ENCODE results near the gene ASB18. TPM values are rescaled to one million over a fixed set of nuclear protein-coding genes. Genes with fewer than 3 reads are reported as not detected.

Gene ASB18
- total and polyA plus RNA-seq, 2 experiments from 2014 or later, result not detected

DNA sequence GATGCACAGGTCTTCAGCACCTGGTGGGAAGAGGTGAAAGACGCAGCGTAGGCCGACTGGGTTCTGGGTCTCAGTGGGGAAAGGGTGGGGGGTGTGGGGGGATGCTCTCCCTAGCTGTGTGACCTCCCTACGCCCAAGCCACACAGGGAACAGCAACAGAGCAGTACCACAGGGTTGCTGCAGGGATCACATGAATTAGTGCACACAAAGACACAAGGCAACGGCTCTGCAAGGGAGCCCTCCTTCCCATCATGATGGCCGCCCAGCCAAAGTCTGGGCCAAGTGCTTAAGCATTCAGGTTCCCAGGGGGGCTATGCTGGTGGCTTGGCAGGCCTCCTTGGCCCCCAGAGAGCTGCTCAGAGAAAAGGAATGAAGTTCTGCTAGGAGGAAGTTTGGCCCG lies 67.8 kb downstream of the ASB18 start:
- Histone ChIP-seq H3K4me1 (ENCODE audit: insufficient read depth) (no peaks in the 10 kb centered on the region; the same call in 1 of the 2 replicates), H3K9me2 (ENCODE audit: insufficient read depth) (no peaks in the 10 kb centered on the region), H3K27ac (ENCODE audit: low read depth) (no peak overlapping the region), H3K4me2 (no peak overlapping the region), H3K4me3 (no peak overlapping the region), H3K79me2 (replicated peaks; ENCODE audit: insufficient read depth) (no peaks in the 10 kb centered on the region), H3F3A (replicated peaks; ENCODE audit: low read depth) (no peaks in the 10 kb centered on the region), H2AFZ (0 out of 2 replicates have a peak overlapping the region, but pooled peaks have one; percentile 10), H3K27me3 (ENCODE audit: insufficient read depth) (no peaks in the 10 kb centered on the region), H3K36me3 (ENCODE audit: insufficient read depth) (no peaks in the 10 kb centered on the region), H4K20me1 (replicated peaks; ENCODE audit: insufficient read depth) (no peaks in the 10 kb centered on the region)
- TF ChIP-seq STAT1 (IDR thresholded peaks at IDR 0.05; ENCODE audit: unreplicated experiment) (no peak), EZH2phosphoT487 (IDR thresholded peaks at IDR 0.05; ENCODE audit: unreplicated experiment) (no peak), ZNF331 (CRISPR knock-in tag; IDR thresholded peaks at IDR 0.05; ENCODE audit: low read depth) (no peak), NANOG (IDR thresholded peaks at IDR 0.05; ENCODE audit: borderline replicate concordance) (no peak), POLR2AphosphoS5 (IDR thresholded peaks at IDR 0.05; ENCODE audit: low read depth) (no peak), CREB1 (CRISPR knock-in tag; IDR thresholded peaks at IDR 0.05; ENCODE audit: low read depth) (no peak), JUNB (IDR thresholded peaks at IDR 0.05; ENCODE audit: unreplicated experiment) (no peak), EZH2 (IDR thresholded peaks at IDR 0.05; ENCODE audit: low read depth, unreplicated experiment) (no peak), ZNF114 (CRISPR knock-in tag; IDR thresholded peaks at IDR 0.05) (no peak)
- TF ChIP-seq, protein P1, sequence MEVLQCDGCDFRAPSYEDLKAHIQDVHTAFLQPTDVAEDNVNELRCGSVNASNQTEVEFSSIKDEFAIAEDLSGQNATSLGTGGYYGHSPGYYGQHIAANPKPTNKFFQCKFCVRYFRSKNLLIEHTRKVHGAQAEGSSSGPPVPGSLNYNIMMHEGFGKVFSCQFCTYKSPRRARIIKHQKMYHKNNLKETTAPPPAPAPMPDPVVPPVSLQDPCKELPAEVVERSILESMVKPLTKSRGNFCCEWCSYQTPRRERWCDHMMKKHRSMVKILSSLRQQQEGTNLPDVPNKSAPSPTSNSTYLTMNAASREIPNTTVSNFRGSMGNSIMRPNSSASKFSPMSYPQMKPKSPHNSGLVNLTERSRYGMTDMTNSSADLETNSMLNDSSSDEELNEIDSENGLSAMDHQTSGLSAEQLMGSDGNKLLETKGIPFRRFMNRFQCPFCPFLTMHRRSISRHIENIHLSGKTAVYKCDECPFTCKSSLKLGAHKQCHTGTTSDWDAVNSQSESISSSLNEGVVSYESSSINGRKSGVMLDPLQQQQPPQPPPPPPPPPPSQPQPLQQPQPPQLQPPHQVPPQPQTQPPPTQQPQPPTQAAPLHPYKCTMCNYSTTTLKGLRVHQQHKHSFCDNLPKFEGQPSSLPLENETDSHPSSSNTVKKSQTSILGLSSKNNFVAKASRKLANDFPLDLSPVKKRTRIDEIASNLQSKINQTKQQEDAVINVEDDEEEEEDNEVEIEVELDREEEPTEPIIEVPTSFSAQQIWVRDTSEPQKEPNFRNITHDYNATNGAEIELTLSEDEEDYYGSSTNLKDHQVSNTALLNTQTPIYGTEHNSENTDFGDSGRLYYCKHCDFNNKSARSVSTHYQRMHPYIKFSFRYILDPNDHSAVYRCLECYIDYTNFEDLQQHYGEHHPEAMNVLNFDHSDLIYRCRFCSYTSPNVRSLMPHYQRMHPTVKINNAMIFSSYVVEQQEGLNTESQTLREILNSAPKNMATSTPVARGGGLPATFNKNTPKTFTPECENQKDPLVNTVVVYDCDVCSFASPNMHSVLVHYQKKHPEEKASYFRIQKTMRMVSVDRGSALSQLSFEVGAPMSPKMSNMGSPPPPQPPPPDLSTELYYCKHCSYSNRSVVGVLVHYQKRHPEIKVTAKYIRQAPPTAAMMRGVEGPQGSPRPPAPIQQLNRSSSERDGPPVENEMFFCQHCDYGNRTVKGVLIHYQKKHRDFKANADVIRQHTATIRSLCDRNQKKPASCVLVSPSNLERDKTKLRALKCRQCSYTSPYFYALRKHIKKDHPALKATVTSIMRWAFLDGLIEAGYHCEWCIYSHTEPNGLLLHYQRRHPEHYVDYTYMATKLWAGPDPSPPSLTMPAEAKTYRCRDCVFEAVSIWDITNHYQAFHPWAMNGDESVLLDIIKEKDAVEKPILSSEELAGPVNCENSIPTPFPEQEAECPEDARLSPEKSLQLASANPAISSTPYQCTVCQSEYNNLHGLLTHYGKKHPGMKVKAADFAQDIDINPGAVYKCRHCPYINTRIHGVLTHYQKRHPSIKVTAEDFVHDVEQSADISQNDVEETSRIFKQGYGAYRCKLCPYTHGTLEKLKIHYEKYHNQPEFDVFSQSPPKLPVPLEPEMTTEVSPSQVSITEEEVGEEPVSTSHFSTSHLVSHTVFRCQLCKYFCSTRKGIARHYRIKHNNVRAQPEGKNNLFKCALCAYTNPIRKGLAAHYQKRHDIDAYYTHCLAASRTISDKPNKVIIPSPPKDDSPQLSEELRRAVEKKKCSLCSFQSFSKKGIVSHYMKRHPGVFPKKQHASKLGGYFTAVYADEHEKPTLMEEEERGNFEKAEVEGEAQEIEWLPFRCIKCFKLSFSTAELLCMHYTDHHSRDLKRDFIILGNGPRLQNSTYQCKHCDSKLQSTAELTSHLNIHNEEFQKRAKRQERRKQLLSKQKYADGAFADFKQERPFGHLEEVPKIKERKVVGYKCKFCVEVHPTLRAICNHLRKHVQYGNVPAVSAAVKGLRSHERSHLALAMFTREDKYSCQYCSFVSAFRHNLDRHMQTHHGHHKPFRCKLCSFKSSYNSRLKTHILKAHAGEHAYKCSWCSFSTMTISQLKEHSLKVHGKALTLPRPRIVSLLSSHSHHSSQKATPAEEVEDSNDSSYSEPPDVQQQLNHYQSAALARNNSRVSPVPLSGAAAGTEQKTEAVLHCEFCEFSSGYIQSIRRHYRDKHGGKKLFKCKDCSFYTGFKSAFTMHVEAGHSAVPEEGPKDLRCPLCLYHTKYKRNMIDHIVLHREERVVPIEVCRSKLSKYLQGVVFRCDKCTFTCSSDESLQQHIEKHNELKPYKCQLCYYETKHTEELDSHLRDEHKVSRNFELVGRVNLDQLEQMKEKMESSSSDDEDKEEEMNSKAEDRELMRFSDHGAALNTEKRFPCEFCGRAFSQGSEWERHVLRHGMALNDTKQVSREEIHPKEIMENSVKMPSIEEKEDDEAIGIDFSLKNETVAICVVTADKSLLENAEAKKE (CRISPR knock-in tag; IDR thresholded peaks at IDR 0.05), result no peak
- TF ChIP-seq, protein P2, sequence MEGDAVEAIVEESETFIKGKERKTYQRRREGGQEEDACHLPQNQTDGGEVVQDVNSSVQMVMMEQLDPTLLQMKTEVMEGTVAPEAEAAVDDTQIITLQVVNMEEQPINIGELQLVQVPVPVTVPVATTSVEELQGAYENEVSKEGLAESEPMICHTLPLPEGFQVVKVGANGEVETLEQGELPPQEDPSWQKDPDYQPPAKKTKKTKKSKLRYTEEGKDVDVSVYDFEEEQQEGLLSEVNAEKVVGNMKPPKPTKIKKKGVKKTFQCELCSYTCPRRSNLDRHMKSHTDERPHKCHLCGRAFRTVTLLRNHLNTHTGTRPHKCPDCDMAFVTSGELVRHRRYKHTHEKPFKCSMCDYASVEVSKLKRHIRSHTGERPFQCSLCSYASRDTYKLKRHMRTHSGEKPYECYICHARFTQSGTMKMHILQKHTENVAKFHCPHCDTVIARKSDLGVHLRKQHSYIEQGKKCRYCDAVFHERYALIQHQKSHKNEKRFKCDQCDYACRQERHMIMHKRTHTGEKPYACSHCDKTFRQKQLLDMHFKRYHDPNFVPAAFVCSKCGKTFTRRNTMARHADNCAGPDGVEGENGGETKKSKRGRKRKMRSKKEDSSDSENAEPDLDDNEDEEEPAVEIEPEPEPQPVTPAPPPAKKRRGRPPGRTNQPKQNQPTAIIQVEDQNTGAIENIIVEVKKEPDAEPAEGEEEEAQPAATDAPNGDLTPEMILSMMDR (conservative IDR thresholded peaks at IDR 0.05; ENCODE audit: low read depth in 2 of 2), result no peak
- TF ChIP-seq, protein P3, sequence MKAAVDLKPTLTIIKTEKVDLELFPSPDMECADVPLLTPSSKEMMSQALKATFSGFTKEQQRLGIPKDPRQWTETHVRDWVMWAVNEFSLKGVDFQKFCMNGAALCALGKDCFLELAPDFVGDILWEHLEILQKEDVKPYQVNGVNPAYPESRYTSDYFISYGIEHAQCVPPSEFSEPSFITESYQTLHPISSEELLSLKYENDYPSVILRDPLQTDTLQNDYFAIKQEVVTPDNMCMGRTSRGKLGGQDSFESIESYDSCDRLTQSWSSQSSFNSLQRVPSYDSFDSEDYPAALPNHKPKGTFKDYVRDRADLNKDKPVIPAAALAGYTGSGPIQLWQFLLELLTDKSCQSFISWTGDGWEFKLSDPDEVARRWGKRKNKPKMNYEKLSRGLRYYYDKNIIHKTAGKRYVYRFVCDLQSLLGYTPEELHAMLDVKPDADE (IDR thresholded peaks at IDR 0.05), result no peak
- TF ChIP-seq, protein P4, sequence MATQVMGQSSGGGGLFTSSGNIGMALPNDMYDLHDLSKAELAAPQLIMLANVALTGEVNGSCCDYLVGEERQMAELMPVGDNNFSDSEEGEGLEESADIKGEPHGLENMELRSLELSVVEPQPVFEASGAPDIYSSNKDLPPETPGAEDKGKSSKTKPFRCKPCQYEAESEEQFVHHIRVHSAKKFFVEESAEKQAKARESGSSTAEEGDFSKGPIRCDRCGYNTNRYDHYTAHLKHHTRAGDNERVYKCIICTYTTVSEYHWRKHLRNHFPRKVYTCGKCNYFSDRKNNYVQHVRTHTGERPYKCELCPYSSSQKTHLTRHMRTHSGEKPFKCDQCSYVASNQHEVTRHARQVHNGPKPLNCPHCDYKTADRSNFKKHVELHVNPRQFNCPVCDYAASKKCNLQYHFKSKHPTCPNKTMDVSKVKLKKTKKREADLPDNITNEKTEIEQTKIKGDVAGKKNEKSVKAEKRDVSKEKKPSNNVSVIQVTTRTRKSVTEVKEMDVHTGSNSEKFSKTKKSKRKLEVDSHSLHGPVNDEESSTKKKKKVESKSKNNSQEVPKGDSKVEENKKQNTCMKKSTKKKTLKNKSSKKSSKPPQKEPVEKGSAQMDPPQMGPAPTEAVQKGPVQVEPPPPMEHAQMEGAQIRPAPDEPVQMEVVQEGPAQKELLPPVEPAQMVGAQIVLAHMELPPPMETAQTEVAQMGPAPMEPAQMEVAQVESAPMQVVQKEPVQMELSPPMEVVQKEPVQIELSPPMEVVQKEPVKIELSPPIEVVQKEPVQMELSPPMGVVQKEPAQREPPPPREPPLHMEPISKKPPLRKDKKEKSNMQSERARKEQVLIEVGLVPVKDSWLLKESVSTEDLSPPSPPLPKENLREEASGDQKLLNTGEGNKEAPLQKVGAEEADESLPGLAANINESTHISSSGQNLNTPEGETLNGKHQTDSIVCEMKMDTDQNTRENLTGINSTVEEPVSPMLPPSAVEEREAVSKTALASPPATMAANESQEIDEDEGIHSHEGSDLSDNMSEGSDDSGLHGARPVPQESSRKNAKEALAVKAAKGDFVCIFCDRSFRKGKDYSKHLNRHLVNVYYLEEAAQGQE (IDR thresholded peaks at IDR 0.05; ENCODE audit: unreplicated experiment), result no peak
- H3K27ac Mint-ChIP-seq, result no peak overlapping the region
- H3K9me3 Mint-ChIP-seq, result no peaks in the 10 kb centered on the region
- H3K36me3 Mint-ChIP-seq (ENCODE audit: low read depth), result no peaks in the 10 kb centered on the region
- no peaks in the 10 kb centered on the region; the same call in 2 of the 3 replicates for H3K4me1 Mint-ChIP-seq
- DNase-seq (ENCODE audit: low spot score), result no peak
- no peak for ATAC-seq
- peaks cover 10% of the 10 kb centered on the region for H3K27me3 Mint-ChIP-seq (ENCODE audit: insufficient read depth, low read depth, poor library complexity)
- H3K4me3 Mint-ChIP-seq, result no peak overlapping the region

All from GM23338 (cell line).